H54 (cell line): ENCODE measurements around the gene FAF1.
"Not testable (repeated sequence)": the region's sequence is repeated elsewhere in the genome, so short reads cannot be mapped to it uniquely, and the experiment has no call there.

Experiments
- DNase-seq: peaks from one replicate; pipeline ENCODE4 v3.0.0; 2011; ENCODE audit warnings: low spot score, mixed read lengths; ENCODE audit not compliant: insufficient read length
- FAIRE-seq: peaks from 3 replicates; lab custom pipeline; 2011; peaks lifted over from hg19 to GRCh38; lab: Jason Lieb, UNC
- POLR2A ChIP-seq: IDR thresholded peaks from 2 replicates; pipeline ENCODE4 v1.6.1; 2011; ENCODE audit warnings: low read depth, mild to moderate bottlenecking, low read length

The FAF1 gene

DNA sequence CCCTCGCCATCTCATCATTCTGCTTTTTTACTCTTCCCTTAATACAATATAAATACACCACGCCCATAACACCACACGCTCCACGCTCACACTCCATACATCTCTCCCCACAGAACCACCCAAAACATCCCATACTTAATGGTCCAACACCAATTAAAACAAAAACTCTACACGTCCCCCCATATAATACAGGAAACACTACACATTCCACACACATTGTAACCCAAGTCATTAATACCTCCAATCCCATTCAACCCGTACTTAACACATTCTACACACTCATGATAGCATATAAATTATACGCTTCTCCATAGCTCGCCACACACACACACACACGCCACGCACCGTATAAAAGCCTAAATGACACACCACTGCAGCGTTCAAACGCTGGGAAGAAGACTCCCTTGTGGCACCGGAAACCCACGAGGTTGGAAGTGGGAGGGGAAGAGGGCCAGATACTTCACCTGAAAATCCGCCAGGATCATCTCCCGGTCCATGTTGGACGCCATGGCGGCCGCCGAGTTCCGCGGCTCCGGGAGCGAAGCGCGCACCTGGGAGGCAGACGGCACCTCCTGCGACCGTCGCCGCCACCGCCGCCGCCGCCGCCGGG is 659 bp downstream of the FAF1 start:
- FAIRE-seq = peak; percentile 75
- DNase-seq = no peak
- TF ChIP-seq POLR2A = no peak

DNA sequence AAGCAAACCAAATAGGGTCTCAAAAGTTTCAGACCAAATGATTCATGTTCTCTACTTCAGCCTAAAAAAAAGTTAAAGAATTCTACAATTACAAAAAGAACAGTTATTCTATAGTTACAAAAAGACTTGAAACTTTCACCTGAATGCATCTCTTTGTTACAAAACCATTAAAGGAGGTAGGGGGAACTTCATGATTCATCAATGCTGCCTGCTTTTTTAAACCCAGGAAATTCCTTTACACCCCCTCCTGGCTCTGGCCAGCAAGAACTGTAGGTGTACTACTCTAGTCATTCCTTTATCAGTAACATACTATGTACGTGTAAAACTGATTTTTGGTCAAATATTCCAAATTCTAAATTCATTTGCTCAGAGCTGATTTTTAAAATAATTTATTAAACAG is 5.0 kb downstream of the FAF1 start:
- no peak for DNase-seq
- TF ChIP-seq POLR2A = no peak
- FAIRE-seq = no peak

DNA sequence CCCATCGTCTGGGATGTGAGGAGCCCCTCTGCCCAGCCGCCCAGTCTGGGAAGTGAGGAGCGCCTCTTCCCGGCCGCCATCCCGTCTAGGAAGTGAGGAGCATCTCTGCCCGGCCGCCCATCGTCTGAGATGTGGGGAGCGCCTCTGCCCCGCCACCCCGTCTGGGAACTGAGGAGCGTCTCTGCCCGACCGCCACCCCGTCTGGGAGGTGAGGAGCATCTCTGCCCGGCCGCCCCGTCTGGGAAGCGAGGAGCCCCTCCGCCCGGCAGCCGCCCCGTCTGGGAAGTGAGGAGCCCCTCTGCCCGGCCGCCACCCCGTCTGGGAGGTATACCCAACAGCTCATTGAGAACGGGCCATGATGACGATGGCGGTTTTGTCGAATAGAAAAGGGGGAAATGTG is 7.5 kb downstream of the FAF1 start:
- DNase-seq, FAIRE-seq: not testable (repeated sequence)

DNA sequence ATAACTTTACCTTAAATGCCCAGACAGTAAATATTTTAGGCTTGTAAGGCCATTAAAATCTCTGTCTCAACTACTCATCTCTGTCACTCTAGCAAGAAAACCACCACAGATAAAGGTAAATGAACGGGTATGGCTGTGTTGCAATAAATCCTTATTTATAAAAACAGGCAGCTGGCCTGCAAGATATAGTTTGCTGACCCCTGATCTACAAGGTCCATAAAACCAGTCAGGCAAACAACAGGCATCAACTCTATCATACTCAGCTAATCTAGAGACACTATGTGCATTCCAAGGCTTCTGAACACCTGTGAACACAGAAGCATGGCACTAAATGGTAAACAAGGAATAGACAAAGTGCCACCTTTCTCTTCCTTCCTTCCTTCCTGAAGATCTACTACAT is 9.7 kb downstream of the FAF1 start:
- DNase-seq (no peak), FAIRE-seq (no peak)
- no peak for TF ChIP-seq POLR2A

DNA sequence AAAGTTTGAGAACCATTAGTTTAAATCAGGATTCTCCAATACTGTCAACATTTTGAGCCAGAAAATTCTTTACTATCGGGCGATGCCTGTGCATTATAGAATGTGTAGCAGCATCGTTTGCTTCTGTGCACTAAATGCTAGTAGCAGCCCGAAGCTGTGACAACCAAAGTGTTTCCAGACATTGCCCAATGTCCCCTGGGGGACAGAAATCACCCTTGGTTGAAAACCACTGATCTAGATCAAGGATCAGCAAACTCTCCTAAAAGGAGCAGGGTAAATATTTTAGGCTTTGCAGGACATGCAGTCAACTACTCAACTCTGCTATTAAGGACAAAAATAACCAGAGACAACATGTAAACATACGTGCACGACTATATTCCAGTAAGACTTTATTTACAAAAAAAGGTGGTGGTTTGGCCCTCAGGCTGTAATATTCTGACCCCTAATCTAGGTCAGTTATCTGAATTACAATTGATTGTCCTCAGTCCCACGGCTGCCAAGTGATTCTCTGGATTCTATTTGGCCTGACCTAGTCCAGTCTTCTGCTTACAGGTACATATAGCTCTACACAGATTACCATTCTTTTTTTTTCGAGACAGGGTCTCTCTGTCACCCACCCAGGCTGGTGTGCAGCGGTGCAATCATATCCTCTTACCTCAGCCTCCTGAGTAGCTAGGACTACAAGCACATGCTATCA is 10.6 kb downstream of the FAF1 start:
- FAIRE-seq (no peak), DNase-seq (no peak)
- no peak for TF ChIP-seq POLR2A

DNA sequence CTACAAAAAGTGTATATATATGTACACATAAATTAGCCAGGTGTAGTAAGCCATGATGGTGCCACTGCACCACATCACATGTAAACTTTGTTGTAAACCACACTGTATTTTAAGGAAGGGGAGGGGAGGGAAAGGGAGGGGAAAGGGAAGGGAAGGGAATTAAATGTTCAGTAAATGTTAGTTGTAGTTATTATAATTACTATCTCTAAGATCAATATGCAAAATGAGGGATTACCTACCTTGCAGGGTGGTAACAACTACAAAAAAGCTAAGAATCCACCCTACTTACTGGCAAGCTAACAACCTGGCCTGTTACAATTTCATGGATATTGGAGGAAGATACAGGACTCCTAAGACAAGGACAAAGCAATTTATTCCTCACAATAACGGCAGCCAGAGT is 17.7 kb downstream of the FAF1 start:
- FAIRE-seq = no peak
- no peak for DNase-seq
- no peak for TF ChIP-seq POLR2A

DNA sequence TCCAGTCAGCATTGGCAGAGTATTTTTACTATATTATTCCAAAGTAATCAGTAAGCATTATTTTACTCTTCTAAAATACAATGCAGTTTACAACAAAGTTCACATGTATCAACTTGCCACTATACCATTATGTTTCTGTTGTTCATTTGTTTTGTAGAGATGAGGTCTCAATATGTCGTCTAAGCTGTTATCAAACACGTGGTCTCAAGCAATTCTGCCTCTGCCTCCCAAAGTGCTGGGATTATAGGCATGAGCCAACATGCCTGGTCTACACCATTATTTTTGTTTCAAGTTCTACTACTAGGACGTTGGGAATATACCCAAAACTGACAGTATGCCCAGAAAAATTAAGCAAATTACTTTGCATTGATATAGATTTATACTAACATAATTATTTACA is 19.8 kb downstream of the FAF1 start:
- TF ChIP-seq POLR2A = no peak
- no peak for FAIRE-seq
- no peak for DNase-seq

DNA sequence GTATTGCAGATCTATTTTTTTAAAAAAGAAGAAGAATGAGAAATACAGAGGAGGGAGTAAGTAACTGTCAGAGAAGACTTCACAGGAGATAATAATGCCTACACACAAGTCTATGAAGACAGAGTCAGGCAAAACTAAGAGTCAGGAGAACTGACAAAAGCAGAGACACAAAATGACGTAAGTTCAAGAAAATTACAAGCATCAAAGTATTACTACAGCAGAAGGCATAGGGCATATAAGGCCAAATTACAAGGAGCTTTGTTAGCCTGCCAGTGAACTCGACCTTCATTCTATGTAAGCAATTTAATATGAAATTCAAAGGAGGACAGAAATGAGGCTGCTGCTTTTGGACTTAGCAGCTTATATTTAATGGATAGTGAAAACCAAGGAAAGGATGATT is 23.7 kb downstream of the FAF1 start:
- TF ChIP-seq POLR2A = no peak
- FAIRE-seq (peak; percentile 23), DNase-seq (no peak)

DNA sequence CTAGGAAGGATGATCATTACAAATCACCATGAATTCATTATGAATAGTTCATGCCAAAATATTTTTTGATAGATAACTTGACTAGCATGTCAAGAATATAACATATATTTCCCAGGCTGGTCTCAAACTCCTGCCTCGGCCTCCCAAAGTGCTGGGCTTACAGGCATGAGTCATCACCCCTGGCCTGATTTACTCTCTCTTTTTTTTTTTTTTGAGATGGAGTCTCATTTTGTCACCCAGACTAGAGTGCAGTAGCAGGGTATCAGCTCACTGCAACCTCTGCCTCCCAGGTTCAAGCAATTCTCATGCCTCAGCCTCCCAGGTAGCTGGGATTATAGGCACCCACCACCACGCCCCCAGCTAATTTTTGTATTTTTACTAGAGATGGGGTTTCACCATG is 24.8 kb downstream of the FAF1 start:
- FAIRE-seq, DNase-seq: not testable (repeated sequence)

DNA sequence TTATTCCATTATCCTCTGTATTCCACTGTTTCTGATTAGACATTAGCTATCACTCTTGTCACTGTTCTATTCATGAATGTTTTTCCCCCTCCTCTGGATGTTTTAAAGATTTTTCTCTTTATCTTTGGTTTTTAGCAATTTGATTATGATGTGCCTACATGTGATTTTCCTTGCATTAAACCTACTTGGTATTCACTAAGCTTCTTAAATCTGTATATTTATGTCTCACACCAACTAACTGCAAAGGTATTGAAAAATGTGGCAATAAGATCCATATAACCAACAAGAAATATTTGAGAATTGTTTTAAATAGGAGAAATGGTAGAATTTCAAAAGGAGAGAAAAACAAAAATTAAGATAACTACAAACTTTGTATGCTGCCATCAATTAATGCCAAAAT is 25.2 kb downstream of the FAF1 start:
- no peak for TF ChIP-seq POLR2A
- no peak for DNase-seq
- no peak for FAIRE-seq

DNA sequence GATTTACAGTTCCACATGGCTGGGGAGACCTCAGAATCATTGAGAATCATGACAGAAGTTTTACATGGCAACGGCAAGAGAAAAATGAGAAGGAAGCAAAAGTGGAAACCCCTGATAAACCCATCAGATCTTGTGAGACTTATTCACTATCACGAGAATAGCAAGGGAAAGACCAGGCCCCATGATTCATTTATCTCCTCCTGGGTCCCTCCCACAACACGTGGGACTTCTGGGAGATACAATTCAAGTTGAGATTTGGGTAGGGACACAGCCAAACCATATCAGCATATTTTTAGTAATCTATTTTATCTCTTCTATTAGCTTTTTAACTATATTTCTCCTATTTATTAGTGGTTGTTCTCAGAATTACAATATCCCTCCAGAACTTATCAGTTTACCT is 26.3 kb downstream of the FAF1 start:
- FAIRE-seq = not testable (repeated sequence)

DNA sequence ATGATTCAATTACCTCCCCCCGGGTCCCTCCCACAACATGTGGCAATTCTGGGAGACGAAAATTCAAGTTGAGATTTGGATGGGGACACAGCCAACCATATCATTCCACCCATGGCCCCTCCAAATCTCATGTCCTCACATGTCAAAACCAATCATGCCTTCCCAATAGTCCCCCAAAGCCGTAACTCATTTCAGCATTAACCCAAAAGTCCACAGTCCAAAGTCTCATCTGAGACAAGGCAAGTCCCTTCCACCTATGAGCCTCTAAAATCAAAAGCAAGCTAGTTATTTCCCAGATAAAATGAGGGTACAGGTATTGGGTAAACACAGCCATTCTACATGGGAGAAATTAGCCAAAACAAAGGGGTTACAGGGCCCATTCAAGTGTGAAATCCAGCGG is 28.0 kb downstream of the FAF1 start:
- FAIRE-seq, DNase-seq: not testable (repeated sequence)

More for the DNA sequence above, 26.3 kb downstream of the FAF1 start:
- not testable (repeated sequence) for DNase-seq

DNA sequence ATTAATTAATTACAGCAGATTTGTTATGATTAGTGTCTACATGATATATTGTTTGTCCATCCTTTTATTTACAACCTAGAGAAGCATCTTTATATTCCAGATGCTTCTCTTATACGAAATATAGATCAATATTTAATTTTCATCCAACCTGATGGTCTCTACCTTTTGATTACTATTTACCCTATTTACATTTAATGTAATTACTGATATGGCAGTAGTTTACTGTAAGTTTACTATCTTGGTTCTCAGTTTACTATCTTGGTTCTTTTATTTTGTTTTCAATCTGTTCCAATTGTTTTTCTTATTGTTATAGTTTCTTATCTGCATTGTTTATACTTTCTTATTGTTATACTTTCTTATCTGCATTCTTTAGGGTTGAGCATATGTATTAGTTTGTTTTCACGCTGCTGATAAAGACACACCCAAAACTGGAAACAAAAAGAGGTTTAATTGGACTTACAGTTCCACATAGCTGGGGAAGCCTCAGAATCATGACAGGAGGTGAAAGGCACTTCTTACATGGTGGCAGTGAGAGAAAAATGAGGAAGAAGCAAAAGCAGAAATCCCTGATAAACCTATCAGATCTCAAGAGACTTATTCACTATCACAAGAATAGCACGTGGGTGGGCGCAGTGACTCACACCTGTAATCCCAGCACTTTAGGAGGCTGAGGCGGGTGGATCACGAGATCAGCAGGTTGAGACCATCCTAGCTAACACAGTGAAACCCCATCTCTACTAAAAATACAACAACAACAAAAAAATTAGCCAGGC is 28.9 kb downstream of the FAF1 start:
- TF ChIP-seq POLR2A = no peak
- no peak for DNase-seq
- peak; percentile 27 for FAIRE-seq

DNA sequence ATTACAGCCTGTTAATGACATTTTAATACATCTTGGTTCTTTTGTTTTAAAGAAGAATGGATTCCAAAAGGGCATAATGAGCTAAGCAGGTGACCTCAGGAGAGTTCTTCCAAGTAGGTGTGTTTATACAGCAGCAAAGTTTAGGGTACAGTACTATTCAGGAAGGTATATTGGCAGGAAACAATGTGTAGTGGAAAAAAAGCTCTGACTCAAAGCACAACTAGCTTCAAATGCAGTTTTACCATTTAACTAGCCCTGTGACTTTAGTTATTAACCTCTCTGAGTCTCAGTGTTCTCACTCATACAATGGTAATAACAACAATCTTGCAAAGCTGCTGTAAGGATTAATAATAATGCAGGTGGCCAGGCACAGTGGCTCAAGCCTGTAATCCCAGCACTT is 29.9 kb downstream of the FAF1 start:
- DNase-seq (no peak), FAIRE-seq (peak; percentile 68)
- TF ChIP-seq POLR2A = no peak

DNA sequence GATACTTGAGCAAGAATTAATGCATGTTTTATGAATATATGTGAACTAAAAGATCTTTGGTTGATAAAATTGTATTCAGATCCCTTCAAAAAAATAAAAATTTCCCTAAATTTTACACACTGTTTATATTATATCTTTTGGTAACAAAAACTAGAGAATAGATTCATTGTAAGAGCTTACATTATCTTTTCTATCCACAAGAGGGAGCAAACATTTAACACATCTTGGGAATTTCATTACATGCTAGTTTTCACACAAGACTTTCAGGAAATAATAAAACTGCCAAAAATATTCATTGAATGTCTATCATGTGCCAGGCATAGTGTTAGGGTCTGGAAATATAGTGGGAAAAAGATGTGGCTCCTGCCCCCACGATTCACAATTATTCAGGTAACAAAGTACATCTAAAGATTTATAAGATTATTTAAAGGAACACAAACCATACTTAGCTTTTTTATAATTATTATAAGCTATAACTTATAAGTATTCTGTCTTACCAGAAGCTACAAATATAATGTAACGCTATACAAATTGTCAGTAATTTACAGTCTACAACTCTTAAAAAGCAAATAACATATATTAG is 30.6 kb downstream of the FAF1 start:
- peak; percentile 53 for FAIRE-seq
- no peak for DNase-seq
- no peak for TF ChIP-seq POLR2A
